ENCODE measurements around the gene CORIN.

The CORIN gene

DNA sequence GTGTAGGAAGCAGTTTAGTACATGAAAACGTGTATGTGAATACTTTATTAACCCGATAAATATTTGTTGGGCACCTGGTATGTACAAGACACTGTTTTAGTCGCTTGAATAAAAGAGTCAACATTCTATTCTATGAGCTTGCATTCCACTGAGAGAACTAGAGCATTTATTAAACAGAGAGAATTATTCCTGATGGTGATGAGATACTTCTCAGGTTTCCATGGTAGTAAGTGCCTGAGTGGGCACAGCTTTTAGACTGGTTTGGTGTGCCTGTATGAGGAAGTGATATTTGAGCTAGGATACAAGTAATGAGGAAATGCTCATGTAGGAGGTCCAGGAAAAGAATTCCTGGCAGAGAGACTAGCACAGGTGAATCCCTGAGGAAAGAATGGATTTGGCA is 258.6 kb downstream of the CORIN start:
- no peak for TF ChIP-seq OSR1 (CRISPR knock-in tag; IDR thresholded peaks at IDR 0.05)
- TF ChIP-seq, protein P1, sequence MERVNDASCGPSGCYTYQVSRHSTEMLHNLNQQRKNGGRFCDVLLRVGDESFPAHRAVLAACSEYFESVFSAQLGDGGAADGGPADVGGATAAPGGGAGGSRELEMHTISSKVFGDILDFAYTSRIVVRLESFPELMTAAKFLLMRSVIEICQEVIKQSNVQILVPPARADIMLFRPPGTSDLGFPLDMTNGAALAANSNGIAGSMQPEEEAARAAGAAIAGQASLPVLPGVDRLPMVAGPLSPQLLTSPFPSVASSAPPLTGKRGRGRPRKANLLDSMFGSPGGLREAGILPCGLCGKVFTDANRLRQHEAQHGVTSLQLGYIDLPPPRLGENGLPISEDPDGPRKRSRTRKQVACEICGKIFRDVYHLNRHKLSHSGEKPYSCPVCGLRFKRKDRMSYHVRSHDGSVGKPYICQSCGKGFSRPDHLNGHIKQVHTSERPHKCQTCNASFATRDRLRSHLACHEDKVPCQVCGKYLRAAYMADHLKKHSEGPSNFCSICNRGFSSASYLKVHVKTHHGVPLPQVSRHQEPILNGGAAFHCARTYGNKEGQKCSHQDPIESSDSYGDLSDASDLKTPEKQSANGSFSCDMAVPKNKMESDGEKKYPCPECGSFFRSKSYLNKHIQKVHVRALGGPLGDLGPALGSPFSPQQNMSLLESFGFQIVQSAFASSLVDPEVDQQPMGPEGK (CRISPR knock-in tag; IDR thresholded peaks at IDR 0.05; ENCODE audit: borderline replicate concordance), result no peak
- no peak for TF ChIP-seq TOX (CRISPR knock-in tag; IDR thresholded peaks at IDR 0.05; ENCODE audit: borderline replicate concordance)
- no peak for TF ChIP-seq TCF4 (CRISPR knock-in tag; IDR thresholded peaks at IDR 0.05; ENCODE audit: borderline replicate concordance)
- TF ChIP-seq, protein P2, sequence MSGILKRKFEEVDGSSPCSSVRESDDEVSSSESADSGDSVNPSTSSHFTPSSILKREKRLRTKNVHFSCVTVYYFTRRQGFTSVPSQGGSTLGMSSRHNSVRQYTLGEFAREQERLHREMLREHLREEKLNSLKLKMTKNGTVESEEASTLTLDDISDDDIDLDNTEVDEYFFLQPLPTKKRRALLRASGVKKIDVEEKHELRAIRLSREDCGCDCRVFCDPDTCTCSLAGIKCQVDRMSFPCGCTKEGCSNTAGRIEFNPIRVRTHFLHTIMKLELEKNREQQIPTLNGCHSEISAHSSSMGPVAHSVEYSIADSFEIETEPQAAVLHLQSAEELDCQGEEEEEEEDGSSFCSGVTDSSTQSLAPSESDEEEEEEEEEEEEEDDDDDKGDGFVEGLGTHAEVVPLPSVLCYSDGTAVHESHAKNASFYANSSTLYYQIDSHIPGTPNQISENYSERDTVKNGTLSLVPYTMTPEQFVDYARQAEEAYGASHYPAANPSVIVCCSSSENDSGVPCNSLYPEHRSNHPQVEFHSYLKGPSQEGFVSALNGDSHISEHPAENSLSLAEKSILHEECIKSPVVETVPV (CRISPR knock-in tag; IDR thresholded peaks at IDR 0.05), result no peak
- TF ChIP-seq ISL1 (CRISPR knock-in tag; IDR thresholded peaks at IDR 0.05), result no peak
- TF ChIP-seq RARB (CRISPR knock-in tag; IDR thresholded peaks at IDR 0.05), result no peak
- no peak for TF ChIP-seq GLIS3 (CRISPR knock-in tag; IDR thresholded peaks at IDR 0.05)
- no peak for TF ChIP-seq ZFP30 (CRISPR knock-in tag; IDR thresholded peaks at IDR 0.05)
- TF ChIP-seq ZNF8 (CRISPR knock-in tag; IDR thresholded peaks at IDR 0.05), result no peak
- no peak for ATAC-seq

DNA sequence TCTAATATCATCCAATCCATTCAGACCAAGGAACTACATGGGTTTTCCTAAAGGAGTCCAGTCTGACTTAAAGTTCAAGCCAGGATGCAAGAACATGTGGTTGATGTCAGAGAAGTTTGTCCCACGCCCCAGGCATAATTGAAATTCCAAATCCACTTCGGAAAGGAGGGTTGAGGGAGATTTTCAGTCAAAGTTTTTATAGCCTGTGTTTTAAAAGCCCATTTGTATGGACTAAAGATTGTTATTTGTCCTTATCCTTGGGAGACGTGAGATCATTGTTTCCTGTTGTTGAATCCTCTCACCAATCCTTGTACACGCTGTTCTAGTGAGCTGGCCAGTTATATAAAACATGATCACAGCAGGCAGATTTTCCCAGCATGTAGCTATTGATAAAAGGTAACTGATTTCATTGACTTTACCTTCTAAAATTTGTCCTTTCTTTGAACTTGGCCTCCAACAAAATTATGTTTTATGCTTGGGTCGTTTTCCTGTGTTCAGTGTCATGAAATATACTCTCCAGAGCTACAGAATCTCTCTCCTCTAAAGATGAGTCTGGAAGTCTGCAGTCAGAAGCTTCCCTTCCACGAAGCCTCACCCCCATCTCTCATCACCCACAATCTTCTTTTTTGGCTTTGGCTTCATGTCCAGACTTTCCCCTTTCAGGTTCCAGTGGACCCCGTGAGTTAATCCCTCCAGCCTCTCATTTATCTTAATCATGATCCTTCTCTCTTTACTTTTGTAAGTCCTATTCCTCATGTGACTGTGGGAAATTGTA is 259.9 kb downstream of the CORIN start:
- no peak for ATAC-seq
- TF ChIP-seq ZNF70 (CRISPR knock-in tag; IDR thresholded peaks at IDR 0.05) (no peak), ZNF565 (CRISPR knock-in tag; conservative IDR thresholded peaks at IDR 0.05; ENCODE audit: low read depth) (no peak)

DNA sequence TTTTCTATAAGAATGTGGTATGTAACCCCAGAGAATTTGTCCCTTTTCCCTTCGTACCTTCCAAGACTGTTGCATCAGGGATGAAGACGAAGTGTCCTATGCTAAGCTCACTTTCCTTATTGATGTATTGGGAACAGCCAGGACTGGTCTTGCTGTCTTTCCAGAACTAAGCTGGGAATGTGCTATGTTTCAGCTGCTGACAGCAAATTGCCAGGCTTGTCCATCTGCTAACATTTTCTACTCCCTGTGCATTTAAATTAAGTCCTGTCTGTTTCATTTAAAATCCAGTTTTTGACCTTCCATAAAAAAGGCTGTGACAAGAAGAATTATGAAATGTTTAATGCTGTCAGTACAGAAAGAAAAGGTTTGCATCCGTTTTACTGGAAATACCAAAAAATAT is 264.9 kb downstream of the CORIN start:
- no peak for ATAC-seq
- TF ChIP-seq ARNTL (CRISPR knock-in tag; IDR thresholded peaks at IDR 0.05; ENCODE audit: borderline replicate concordance, low read depth), result no peak
- TF ChIP-seq RARB (CRISPR knock-in tag; IDR thresholded peaks at IDR 0.05), result no peak
- TF ChIP-seq, protein P2 (CRISPR knock-in tag; IDR thresholded peaks at IDR 0.05), result no peak
- no peak for TF ChIP-seq PPARA (CRISPR knock-in tag; IDR thresholded peaks at IDR 0.05; ENCODE audit: borderline replicate concordance)
- TF ChIP-seq, protein P1 (CRISPR knock-in tag; IDR thresholded peaks at IDR 0.05; ENCODE audit: borderline replicate concordance), result no peak
- TF ChIP-seq ISL1 (CRISPR knock-in tag; IDR thresholded peaks at IDR 0.05), result no peak
- no peak for TF ChIP-seq ESRRG (CRISPR knock-in tag; IDR thresholded peaks at IDR 0.05)
- no peak for TF ChIP-seq ZFP30 (CRISPR knock-in tag; IDR thresholded peaks at IDR 0.05)
- no peak for TF ChIP-seq SNAI2 (CRISPR knock-in tag; IDR thresholded peaks at IDR 0.05)
- no peak for TF ChIP-seq TOX (CRISPR knock-in tag; IDR thresholded peaks at IDR 0.05; ENCODE audit: borderline replicate concordance)
- TF ChIP-seq, protein P3, sequence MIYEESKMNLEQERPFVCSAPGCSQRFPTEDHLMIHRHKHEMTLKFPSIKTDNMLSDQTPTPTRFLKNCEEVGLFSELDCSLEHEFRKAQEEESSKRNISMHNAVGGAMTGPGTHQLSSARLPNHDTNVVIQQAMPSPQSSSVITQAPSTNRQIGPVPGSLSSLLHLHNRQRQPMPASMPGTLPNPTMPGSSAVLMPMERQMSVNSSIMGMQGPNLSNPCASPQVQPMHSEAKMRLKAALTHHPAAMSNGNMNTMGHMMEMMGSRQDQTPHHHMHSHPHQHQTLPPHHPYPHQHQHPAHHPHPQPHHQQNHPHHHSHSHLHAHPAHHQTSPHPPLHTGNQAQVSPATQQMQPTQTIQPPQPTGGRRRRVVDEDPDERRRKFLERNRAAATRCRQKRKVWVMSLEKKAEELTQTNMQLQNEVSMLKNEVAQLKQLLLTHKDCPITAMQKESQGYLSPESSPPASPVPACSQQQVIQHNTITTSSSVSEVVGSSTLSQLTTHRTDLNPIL (CRISPR knock-in tag; IDR thresholded peaks at IDR 0.05; ENCODE audit: low read depth), result no peak
- TF ChIP-seq GLIS3 (CRISPR knock-in tag; IDR thresholded peaks at IDR 0.05), result no peak
- TF ChIP-seq, protein P4, sequence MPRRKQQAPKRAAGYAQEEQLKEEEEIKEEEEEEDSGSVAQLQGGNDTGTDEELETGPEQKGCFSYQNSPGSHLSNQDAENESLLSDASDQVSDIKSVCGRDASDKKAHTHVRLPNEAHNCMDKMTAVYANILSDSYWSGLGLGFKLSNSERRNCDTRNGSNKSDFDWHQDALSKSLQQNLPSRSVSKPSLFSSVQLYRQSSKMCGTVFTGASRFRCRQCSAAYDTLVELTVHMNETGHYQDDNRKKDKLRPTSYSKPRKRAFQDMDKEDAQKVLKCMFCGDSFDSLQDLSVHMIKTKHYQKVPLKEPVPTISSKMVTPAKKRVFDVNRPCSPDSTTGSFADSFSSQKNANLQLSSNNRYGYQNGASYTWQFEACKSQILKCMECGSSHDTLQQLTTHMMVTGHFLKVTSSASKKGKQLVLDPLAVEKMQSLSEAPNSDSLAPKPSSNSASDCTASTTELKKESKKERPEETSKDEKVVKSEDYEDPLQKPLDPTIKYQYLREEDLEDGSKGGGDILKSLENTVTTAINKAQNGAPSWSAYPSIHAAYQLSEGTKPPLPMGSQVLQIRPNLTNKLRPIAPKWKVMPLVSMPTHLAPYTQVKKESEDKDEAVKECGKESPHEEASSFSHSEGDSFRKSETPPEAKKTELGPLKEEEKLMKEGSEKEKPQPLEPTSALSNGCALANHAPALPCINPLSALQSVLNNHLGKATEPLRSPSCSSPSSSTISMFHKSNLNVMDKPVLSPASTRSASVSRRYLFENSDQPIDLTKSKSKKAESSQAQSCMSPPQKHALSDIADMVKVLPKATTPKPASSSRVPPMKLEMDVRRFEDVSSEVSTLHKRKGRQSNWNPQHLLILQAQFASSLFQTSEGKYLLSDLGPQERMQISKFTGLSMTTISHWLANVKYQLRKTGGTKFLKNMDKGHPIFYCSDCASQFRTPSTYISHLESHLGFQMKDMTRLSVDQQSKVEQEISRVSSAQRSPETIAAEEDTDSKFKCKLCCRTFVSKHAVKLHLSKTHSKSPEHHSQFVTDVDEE (CRISPR knock-in tag; IDR thresholded peaks at IDR 0.05), result no peak
- TF ChIP-seq ZC3H10 (CRISPR knock-in tag; IDR thresholded peaks at IDR 0.05), result no peak
- TF ChIP-seq, protein P5, sequence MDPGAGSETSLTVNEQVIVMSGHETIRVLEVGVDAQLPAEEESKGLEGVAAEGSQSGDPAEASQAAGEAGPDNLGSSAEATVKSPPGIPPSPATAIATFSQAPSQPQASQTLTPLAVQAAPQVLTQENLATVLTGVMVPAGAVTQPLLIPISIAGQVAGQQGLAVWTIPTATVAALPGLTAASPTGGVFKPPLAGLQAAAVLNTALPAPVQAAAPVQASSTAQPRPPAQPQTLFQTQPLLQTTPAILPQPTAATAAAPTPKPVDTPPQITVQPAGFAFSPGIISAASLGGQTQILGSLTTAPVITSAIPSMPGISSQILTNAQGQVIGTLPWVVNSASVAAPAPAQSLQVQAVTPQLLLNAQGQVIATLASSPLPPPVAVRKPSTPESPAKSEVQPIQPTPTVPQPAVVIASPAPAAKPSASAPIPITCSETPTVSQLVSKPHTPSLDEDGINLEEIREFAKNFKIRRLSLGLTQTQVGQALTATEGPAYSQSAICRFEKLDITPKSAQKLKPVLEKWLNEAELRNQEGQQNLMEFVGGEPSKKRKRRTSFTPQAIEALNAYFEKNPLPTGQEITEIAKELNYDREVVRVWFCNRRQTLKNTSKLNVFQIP (CRISPR knock-in tag; IDR thresholded peaks at IDR 0.05; ENCODE audit: borderline replicate concordance, low read depth), result no peak

Measured in SK-N-SH treated with all-trans-retinoic acid at 6 μM for 48 hours (cell line).